Medulla oblongata (tissue), 1 donor: ENCODE results near the gene KLRG1.

ENCODE experiments used
- DNase-seq: peaks from one replicate; pipeline ENCODE4 v3.0.0-alpha.2; 2015; ENCODE audit errors: extremely low spot score

The KLRG1 gene

GRCh38 chr12:8989413-8989812 is at the start of gene KLRG1:
KLRG1 (plus strand) TSS chr12:8989546; CDS start chr12:8989636, 90 bp downstream.
- no peak for DNase-seq

GRCh38 chr12:8941691-8942478 is 47.5 kb upstream of the KLRG1 start:
- no peak for DNase-seq

- no peak for DNase-seq
Observed at GRCh38 chr12:8943565-8944186, 45.7 kb upstream of the KLRG1 start.

GRCh38 chr12:8946733-8947132 is 42.6 kb upstream of the KLRG1 start:
- DNase-seq = no peak

GRCh38 chr12:8947737-8948136 is 41.6 kb upstream of the KLRG1 start:
- no peak for DNase-seq

- DNase-seq = peak; percentile 43
Observed at GRCh38 chr12:8948701-8949341, 40.5 kb upstream of the KLRG1 start.

GRCh38 chr12:8949342-8950220 is 39.8 kb upstream of the KLRG1 start, which contains the start of gene M6PR:
M6PR (minus strand) TSS chr12:8949645; CDS start chr12:8946404, 3,241 bp downstream.
- DNase-seq = peak; percentile 99

- no peak for DNase-seq
Observed at GRCh38 chr12:8950221-8950527, 39.2 kb upstream of the KLRG1 start.

GRCh38 chr12:8950702-8951478 is 38.5 kb upstream of the KLRG1 start:
- DNase-seq = no peak

GRCh38 chr12:8951744-8952143 is 37.6 kb upstream of the KLRG1 start:
- DNase-seq = no peak

- no peak for DNase-seq
Observed at GRCh38 chr12:8953773-8954402, 35.5 kb upstream of the KLRG1 start.

GRCh38 chr12:8956073-8956472 is 33.3 kb upstream of the KLRG1 start:
- DNase-seq = no peak

- no peak for DNase-seq
Observed at GRCh38 chr12:8956772-8957171, 32.6 kb upstream of the KLRG1 start.

GRCh38 chr12:8957561-8957960 is 31.8 kb upstream of the KLRG1 start:
- DNase-seq = no peak

GRCh38 chr12:8958066-8958465 is 31.3 kb upstream of the KLRG1 start:
- DNase-seq = no peak

GRCh38 chr12:8960176-8960575 is 29.2 kb upstream of the KLRG1 start:
- no peak for DNase-seq

GRCh38 chr12:8968761-8969160 is 20.6 kb upstream of the KLRG1 start:
- DNase-seq = no peak

- no peak for DNase-seq
Observed at GRCh38 chr12:8969861-8970411, 19.4 kb upstream of the KLRG1 start.

- no peak for DNase-seq
Observed at GRCh38 chr12:8970432-8970831, 18.9 kb upstream of the KLRG1 start.

- DNase-seq = no peak
Observed at GRCh38 chr12:8980137-8980536, 9.2 kb upstream of the KLRG1 start.
